ENCODE measurements around the gene MRPL37. TPM values are rescaled to one million over a fixed set of nuclear protein-coding genes. Genes with fewer than 3 reads are reported as not detected.

MRPL37 gene
- polyA plus RNA-seq, 1 experiment: 16.6 TPM

DNA sequence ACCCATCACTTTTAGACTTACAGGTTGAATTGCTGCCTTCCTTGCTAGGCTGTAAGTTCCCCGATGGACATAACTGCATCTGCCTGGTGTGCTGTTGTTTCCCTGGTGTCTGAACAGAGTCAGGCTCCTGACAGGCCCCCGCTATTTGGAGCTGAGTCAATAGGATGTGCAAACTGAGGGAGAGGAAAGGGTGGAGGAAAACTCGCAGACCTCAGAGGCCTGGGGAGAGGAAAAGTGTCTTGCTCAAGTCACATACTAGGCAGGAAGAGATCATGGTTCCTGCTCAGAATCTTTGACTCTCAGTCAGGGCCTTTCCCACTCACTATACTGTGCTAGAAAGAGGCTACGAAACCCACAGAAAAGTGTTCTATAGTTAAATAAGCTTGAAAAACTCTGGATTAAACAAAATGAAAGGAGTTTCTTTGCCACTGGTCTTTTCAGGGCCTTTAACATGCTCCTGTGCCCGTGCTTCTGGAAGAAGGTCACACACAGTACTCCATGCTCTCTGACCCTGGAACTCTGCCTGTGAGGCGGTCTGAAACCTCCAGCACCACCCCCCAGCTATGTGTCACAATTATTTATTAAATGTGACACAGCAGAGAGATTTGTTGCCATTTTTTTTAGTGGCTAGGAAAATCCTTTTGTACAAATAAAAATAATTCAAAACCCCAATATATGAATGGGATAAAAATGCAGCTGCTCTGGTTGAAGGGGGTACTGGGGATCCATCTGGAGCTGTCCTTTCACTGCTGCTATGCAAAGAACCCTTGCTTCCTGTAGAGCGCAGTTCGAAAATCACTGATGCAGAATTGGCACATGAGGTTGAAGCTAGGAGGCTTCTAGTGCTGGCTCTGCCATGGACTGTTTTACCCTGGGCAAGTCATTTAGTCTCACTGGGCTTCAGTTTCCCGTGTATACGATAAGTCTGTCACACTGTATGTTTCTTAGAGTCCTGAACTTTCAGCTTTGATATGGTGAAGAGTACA lies 27.1 kb upstream of the MRPL37 start:
- Histone ChIP-seq H3K9me3 (ENCODE audit: control insufficient read depth, insufficient read depth, low read length) (no peaks in the 10 kb centered on the region), H3K4me3 (ENCODE audit: low read depth, low read length) (no peak overlapping the region), H3K27ac (ENCODE audit: low read depth, low read length) (peak overlapping the region; percentile 31), H3K27me3 (ENCODE audit: control insufficient read depth, insufficient read depth, low read length) (no peaks in the 10 kb centered on the region)
- TF ChIP-seq CTCF (IDR thresholded peaks at IDR 0.05; ENCODE audit: low read depth, low read length): no peak
- ChIA-PET CTCF (interaction anchor here (1.4 kb wide), 1 partner anchor 9 kb away, joined by 8 read pairs; no protein-coding TSS in a partner anchor), POLR2A (no interaction called here)
- DNase-seq (ENCODE audit: low read depth, low spot score): no peak

GRCh38 chr1:54173681-54174080 lies 26.3 kb upstream of the MRPL37 start:
- Histone ChIP-seq H3K9me3 (ENCODE audit: control insufficient read depth, insufficient read depth, low read length) (no peaks in the 10 kb centered on the region), H3K27ac (ENCODE audit: low read depth, low read length) (no peak overlapping the region), H3K4me3 (ENCODE audit: low read depth, low read length) (no peak overlapping the region), H3K27me3 (ENCODE audit: control insufficient read depth, insufficient read depth, low read length) (no peaks in the 10 kb centered on the region)
- DNase-seq (ENCODE audit: low read depth, low spot score): no peak
- TF ChIP-seq CTCF (IDR thresholded peaks at IDR 0.05; ENCODE audit: low read depth, low read length): no peak
- ChIA-PET CTCF (interaction anchor here (1.4 kb wide), 1 partner anchor 8 kb away, joined by 8 read pairs; no protein-coding TSS in a partner anchor), POLR2A (no interaction called here)

DNA sequence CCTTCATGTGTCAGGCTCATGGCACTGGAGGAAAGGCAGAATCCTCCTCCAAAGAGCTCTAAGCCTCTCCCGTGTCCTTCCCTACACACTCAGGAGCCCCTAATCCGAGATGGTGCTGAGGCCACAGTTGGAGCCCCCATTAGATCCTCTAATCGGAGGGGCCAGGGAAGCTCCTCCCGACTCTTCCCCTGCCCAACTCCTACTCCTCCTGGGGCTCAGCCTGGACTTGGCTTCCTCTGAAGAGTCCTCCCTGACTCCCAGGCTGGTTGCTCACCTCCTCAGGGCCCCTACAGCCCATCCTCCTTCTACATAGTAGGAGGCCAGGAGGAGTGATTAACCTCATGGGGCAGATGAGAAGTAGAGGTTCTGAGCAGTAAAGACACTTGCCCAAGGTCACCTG lies 25.9 kb upstream of the MRPL37 start:
- ChIA-PET POLR2A (no interaction called here), CTCF (no interaction called here)
- Histone ChIP-seq H3K4me3 (ENCODE audit: low read depth, low read length) (no peak overlapping the region), H3K27ac (ENCODE audit: low read depth, low read length) (no peak overlapping the region), H3K27me3 (ENCODE audit: control insufficient read depth, insufficient read depth, low read length) (no peaks in the 10 kb centered on the region), H3K9me3 (ENCODE audit: control insufficient read depth, insufficient read depth, low read length) (no peaks in the 10 kb centered on the region)
- TF ChIP-seq CTCF (IDR thresholded peaks at IDR 0.05; ENCODE audit: low read depth, low read length): no peak
- DNase-seq (ENCODE audit: low read depth, low spot score): no peak

GRCh38 chr1:54176621-54177327 lies 23.2 kb upstream of the MRPL37 start:
- no peaks in the 10 kb centered on the region for H3K27me3 ChIP-seq (ENCODE audit: control insufficient read depth, insufficient read depth, low read length)
- ChIA-PET CTCF (no interaction called here), POLR2A (no interaction called here)
- no peaks in the 10 kb centered on the region for H3K9me3 ChIP-seq (ENCODE audit: control insufficient read depth, insufficient read depth, low read length)
- no peak overlapping the region for H3K4me3 ChIP-seq (ENCODE audit: low read depth, low read length)
- TF ChIP-seq CTCF (IDR thresholded peaks at IDR 0.05; ENCODE audit: low read depth, low read length): no peak
- no peak overlapping the region for H3K27ac ChIP-seq (ENCODE audit: low read depth, low read length)
- no peak for DNase-seq (ENCODE audit: low read depth, low spot score)

DNA sequence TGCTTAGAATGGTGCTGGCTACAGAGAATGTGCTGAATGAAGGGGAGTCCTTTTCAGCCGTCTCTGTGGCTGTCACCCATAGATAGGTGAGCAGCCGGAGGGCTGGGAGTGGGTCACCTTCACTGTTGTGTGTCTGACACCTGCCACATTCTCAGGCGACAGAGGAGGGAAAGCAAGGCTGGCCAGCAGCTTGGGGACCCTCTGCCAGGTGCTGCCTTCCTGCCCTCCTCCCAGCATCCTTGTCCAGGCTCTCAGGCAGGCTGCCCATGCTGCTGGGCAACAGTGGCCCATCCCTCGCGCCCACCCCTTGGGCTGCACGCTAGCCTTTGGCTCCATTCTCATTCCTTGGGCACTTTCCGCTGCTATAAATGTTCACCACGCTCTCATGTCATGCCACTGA lies 22.2 kb upstream of the MRPL37 start:
- ChIA-PET POLR2A (no interaction called here), CTCF (no interaction called here)
- Histone ChIP-seq H3K9me3 (ENCODE audit: control insufficient read depth, insufficient read depth, low read length) (no peaks in the 10 kb centered on the region), H3K4me3 (ENCODE audit: low read depth, low read length) (no peak overlapping the region), H3K27me3 (ENCODE audit: control insufficient read depth, insufficient read depth, low read length) (no peaks in the 10 kb centered on the region), H3K27ac (ENCODE audit: low read depth, low read length) (no peak overlapping the region)
- no peak for TF ChIP-seq CTCF (IDR thresholded peaks at IDR 0.05; ENCODE audit: low read depth, low read length)
- no peak for DNase-seq (ENCODE audit: low read depth, low spot score)

Data from AG04450 (cell line).